Measurements from ENCODE around the gene FDX2. TPM values are rescaled to one million over a fixed set of nuclear protein-coding genes. Genes with fewer than 3 reads are reported as not detected.

FDX2 gene
- total and polyA plus RNA-seq, 2 of the 4 experiments (the other 2 are of a cell fraction): 39.8 to 72.0 TPM

GRCh38 chr19:10279737-10280442, 35.9 kb downstream of the FDX2 start:
- BruUV-seq (replicated peaks): no TSS peak
- Histone ChIP-seq H3K4me3 (ENCODE audit: insufficient read depth, low read depth, low read length) (no peak overlapping the region), H3K9me1 (ENCODE audit: insufficient read depth, low read length) (peaks cover 5% of the 10 kb centered on the region; the same call in 1 of the 2 replicates), H3K79me1 (ENCODE audit: low read depth in 1 of 2, low read length in 2 of 2) (no peaks in the 10 kb centered on the region), H2BK20ac (ENCODE audit: low read depth, low read length) (no peak overlapping the region), H2AK9ac (replicated peaks; ENCODE audit: low read depth, low read length, poor library complexity) (no peak overlapping the region), H4K8ac (ENCODE audit: low read depth in 2 of 2, low read length in 2 of 2) (no peak overlapping the region), H2BK120ac (ENCODE audit: low read depth, low read length) (0 out of 2 replicates have a peak overlapping the region, but pooled peaks have one; percentile 8), H3K4me2 (ENCODE audit: low read depth, low read length) (no peak overlapping the region), H2AFZ (replicated peaks; ENCODE audit: low read length, poor library complexity) (no peak overlapping the region), H2AK5ac (ENCODE audit: low read depth, low read length) (no peak overlapping the region), H3K27ac (ENCODE audit: insufficient read depth, low read length) (no peak overlapping the region), H3K9me3 (ENCODE audit: control insufficient read depth, insufficient read depth, low read length) (no peaks in the 10 kb centered on the region), H4K5ac (ENCODE audit: low read depth, low read length) (no peak overlapping the region), H3K4me1 (ENCODE audit: control insufficient read depth, insufficient read depth, low read length) (peaks cover 5% of the 10 kb centered on the region), H2BK5ac (ENCODE audit: low read depth, low read length, poor library complexity, severe bottlenecking) (no peak overlapping the region), H3K9ac (ENCODE audit: low read depth, low read length) (no peak overlapping the region), H3K56ac (ENCODE audit: extremely low read depth, insufficient read depth, low read length) (no peak overlapping the region), H3K14ac (replicated peaks; ENCODE audit: low read depth, low read length) (no peak overlapping the region), H3K36me3 (ENCODE audit: control insufficient read depth, insufficient read depth, low read length) (no peaks in the 10 kb centered on the region), H3K4ac (ENCODE audit: low read depth, low read length) (peak overlapping the region; percentile 2; the same call in 1 of the 2 replicates), H3K18ac (ENCODE audit: low read depth, low read length) (no peak overlapping the region), H2BK15ac (ENCODE audit: low read depth, low read length) (no peak overlapping the region), H4K91ac (ENCODE audit: insufficient read depth, low read depth, low read length) (no peak overlapping the region), H3K23ac (ENCODE audit: low read depth, low read length) (no peak overlapping the region), H4K20me1 (ENCODE audit: insufficient read depth, low read length) (no peaks in the 10 kb centered on the region), H3K27me3 (ENCODE audit: control insufficient read depth, insufficient read depth, low read length) (no peaks in the 10 kb centered on the region)
- no peak for DNase-seq
- POLR2A ChIA-PET (ENCODE audit: unreplicated experiment): no interaction called here
- in situ Hi-C loops (cut with MboI; ENCODE audit: low sequenced_read_pairs) (no loop called here), dilution Hi-C loops (cut with HindIII; ENCODE audit: low sequenced_read_pairs, unreplicated experiment) (no loop called here), intact Hi-C loops (cut with micrococcal nuclease) (no loop called here)
- CTCF ChIA-PET: interaction anchor here (0.7 kb wide), 1 partner anchor 420 kb away, joined by 3 read pairs; no protein-coding TSS in a partner anchor
- WGBS, 2 experiments (ENCODE audit: extremely low coverage in 2 of 2, insufficient read length in 1 of 2): 100% methylated on average over 3 of the region's 5 CpGs; no CpG with 5 or more reads in 1 of the 2 experiments
- no peak for ATAC-seq (ENCODE audit: low read depth)
- TF ChIP-seq NFE2L2 (IDR thresholded peaks at IDR 0.05; ENCODE audit: low read depth, low read length): no peak
- TF ChIP-seq CEBPB (IDR thresholded peaks at IDR 0.05; ENCODE audit: low read depth, low read length): no peak
- TF ChIP-seq ELK1 (IDR thresholded peaks at IDR 0.05; ENCODE audit: borderline replicate concordance, low read depth, low read length): no peak
- no peak for TF ChIP-seq RCOR1 (IDR thresholded peaks at IDR 0.05; ENCODE audit: insufficient replicate concordance, low read length)
- no peak for TF ChIP-seq MAZ (IDR thresholded peaks at IDR 0.05; ENCODE audit: borderline replicate concordance, low read depth, low read length)
- TF ChIP-seq SMC3 (IDR thresholded peaks at IDR 0.05; ENCODE audit: low read depth, low read length): no peak
- TF ChIP-seq, protein P1, sequence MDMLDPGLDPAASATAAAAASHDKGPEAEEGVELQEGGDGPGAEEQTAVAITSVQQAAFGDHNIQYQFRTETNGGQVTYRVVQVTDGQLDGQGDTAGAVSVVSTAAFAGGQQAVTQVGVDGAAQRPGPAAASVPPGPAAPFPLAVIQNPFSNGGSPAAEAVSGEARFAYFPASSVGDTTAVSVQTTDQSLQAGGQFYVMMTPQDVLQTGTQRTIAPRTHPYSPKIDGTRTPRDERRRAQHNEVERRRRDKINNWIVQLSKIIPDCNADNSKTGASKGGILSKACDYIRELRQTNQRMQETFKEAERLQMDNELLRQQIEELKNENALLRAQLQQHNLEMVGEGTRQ (IDR thresholded peaks at IDR 0.05; ENCODE audit: low read depth, low read length): no peak
- TF ChIP-seq BHLHE40 (IDR thresholded peaks at IDR 0.05; ENCODE audit: low read depth, low read length): no peak
- TF ChIP-seq MAFK (IDR thresholded peaks at IDR 0.05; ENCODE audit: low read depth, low read length): no peak
- no peak for TF ChIP-seq POLR2A (IDR thresholded peaks at IDR 0.05; ENCODE audit: low read depth, low read length)
- TF ChIP-seq RFX5 (IDR thresholded peaks at IDR 0.05; ENCODE audit: low read depth, low read length): no peak
